NOMO-1 treated with dmso at 0.1 percent for 144 hours (cell line): ENCODE data around the gene CYB5R3.
"Not testable (repeated sequence)": the region's sequence is repeated elsewhere in the genome, so short reads cannot be mapped to it uniquely, and the experiment has no call there.

ENCODE experiments used
- DNase-seq: peaks from one replicate; lab custom pipeline; 2025; ENCODE audit not compliant: unreplicated experiment; lab: John Stamatoyannopoulos, UW

Gene CYB5R3

DNA sequence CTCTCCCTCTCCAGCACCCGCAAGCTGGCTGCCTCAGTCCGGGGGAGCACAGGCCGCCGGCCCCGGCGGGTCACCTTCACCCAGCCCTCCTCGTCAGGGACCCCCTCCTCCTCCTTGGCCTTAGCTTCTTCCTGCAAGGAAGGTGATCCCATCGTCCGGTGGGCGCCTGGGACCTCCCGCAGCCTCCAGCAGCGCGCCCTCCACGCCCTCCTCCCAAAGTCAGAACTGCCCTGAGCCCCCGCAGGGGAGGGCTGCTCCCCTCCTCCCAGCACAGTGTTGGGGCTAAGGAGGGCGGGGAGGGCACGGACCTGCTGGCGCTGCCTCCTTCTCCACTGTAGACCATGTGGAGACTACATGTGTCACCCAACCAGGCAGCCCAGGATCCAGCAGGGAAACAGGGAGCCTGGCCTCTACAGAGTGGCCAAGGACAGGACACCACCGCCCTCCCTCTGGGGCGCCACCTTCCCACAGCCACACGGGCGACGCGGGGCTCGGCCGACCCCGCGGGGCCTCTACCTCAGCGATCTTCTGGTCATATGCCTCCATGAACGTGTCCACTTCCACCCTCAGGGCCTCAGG lies 73.1 kb downstream of the CYB5R3 start:
- DNase-seq, result not testable (repeated sequence)

DNA sequence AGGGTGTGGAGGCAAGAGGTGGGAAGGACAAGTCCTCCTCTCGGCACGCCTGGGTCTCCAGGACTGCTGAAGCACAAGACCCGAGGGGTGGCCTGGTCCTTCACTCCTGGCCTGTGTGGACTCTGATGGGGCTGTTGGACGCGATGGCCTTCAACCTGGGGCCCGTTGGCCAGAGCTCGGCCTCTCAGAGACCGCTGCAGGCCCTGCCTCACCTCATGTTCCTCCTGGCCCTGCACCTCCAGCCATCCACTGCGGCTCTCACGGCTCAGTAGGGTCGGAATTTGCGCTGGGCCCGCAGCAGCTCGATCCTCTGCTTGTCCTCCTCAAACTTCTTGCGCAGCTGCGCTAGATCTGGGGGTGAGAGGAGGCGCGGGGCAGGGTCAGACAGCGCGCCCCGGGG lies 74.7 kb downstream of the CYB5R3 start:
- DNase-seq, result not testable (repeated sequence)

GRCh38 chr22:42574046-42574445 lies 75.1 kb downstream of the CYB5R3 start:
- DNase-seq, result not testable (repeated sequence)

GRCh38 chr22:42571068-42571467 lies 78.1 kb downstream of the CYB5R3 start:
- not testable (repeated sequence) for DNase-seq

- not testable (repeated sequence) for DNase-seq
Measured at GRCh38 chr22:42570580-42570979, 78.6 kb downstream of the CYB5R3 start.

GRCh38 chr22:42567950-42568349 lies 81.2 kb downstream of the CYB5R3 start:
- not testable (repeated sequence) for DNase-seq
